HG03354 (cell line): ENCODE measurements around the gene LEO1.
"Not testable (repeated sequence)": the region's sequence is repeated elsewhere in the genome, so short reads cannot be mapped to it uniquely, and the experiment has no call there.

Experiments
- ATAC-seq: cut with Tn5 transposase; IDR thresholded peaks from one replicate; pipeline ENCODE4 v1.9.1; 2021; ENCODE audit warnings: mild to moderate bottlenecking; ENCODE audit not compliant: unreplicated experiment, poor library complexity, severe bottlenecking

LEO1 gene

GRCh38 chr15:52005748-52006701 lies 34.4 kb upstream of the LEO1 start:
- ATAC-seq: peak; percentile 72

GRCh38 chr15:52004806-52005205 lies 33.2 kb upstream of the LEO1 start:
- no peak for ATAC-seq

- no peak for ATAC-seq
Measured at GRCh38 chr15:52003710-52004109, 32.1 kb upstream of the LEO1 start.

- not testable (repeated sequence) for ATAC-seq
Measured at GRCh38 chr15:52003089-52003488, 31.5 kb upstream of the LEO1 start.

DNA sequence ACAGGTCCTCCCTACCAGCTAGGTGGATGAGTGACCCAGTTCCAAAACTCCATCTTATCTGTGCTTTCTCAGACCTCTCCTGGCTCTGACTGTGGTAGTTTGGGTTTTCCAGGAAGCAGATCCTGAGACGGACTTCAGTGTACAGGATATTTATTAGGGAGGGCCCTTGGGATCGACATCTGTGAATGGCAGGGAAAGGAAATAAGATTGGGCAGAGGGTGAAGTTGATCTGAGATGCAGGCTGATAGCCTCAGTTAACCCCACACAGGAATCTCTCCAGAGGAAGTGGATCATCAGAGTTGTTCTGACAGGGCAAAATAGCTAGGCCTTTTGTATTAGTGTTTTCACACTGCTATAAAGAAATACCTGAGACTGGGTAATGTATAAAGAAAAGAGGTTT lies 30.8 kb upstream of the LEO1 start:
- ATAC-seq: no peak

- no peak for ATAC-seq
Measured at GRCh38 chr15:51992953-51993352, 21.4 kb upstream of the LEO1 start.

- ATAC-seq: no peak
Measured at GRCh38 chr15:51991141-51991540, 19.6 kb upstream of the LEO1 start.

GRCh38 chr15:51982770-51983103 lies 11.2 kb upstream of the LEO1 start:
- no peak for ATAC-seq

GRCh38 chr15:51982013-51982769 lies 10.6 kb upstream of the LEO1 start:
- peak; percentile 90 for ATAC-seq

DNA sequence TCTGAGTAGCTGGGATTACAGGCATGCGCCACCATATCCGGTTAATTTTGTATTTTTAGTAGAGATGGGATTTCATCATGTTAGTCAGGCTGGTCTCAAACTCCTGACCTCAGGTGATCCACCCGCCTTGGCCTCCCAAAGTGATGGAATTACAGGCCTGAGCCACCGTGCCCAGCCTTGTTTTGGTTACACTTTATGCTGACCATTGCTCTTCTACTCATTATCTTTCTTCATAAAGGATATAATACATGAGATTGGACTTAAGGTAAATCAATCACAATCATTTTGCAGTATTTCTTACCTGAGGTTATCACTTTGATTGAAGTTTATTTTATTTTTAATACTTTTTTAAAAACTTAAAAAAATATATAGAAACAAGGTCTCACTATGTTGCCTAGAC lies 2.2 kb upstream of the LEO1 start:
- no peak for ATAC-seq

DNA sequence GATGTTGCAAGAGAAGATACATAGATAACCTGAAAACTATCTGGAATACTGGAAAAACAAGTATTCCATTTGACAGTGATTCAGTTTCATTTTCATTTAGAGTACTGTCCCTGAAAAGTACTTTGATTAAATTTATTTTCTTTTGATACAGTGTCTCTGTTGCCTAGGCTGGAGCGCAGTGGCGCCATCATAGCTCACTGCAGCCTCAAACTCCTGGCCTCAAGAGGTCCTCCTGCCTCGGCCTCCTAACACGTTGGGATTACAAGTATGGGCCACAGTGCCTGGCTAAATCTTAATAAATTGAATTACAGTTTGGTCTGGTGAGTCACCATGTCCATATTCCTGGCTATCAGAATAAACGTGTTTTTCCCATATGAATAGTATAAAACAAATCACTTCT lies 1.6 kb upstream of the LEO1 start:
- no peak for ATAC-seq

DNA sequence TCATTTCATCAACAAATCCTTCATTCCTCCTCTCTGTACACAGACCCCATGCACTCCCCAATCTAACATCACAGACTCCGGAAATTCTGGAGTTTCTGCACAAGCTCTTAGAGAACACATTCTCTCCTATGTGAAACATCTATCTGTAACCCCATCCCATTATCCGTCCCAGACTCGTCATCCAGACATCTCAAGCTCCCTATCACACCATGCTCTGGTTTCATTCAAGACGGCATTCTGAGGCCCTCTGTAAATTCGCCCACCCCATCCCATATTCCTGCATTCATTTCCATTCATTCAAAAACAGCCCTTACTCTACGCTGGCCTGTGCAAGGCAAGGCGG lies 575 bp downstream of the LEO1 start:
- peak; percentile 20 for ATAC-seq

GRCh38 chr15:51970132-51970817 lies 1.3 kb downstream of the LEO1 start:
- peak; percentile 2 for ATAC-seq

DNA sequence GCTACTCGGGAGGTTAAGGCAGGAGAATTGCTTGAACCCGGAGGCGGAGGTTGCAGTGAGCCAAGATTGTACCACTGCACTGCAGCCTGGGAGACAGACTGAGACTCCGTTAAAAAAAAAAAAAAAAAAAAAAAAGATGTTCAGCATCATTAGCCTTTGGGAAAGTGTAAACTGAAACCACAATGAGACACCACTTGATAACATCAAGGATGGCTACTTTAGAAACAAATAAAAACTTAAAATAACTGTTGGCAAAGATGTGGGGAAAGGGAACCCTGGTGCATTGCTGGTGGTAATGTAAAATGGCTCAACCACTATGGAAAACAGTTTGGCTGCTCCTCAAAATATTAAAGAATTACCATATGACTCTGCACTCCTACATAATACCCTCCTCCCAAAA lies 1.9 kb downstream of the LEO1 start:
- ATAC-seq: no peak

- ATAC-seq: no peak
Measured at GRCh38 chr15:51967583-51967982, 4.0 kb downstream of the LEO1 start.

- no peak for ATAC-seq
Measured at GRCh38 chr15:51966192-51966591, 5.4 kb downstream of the LEO1 start.

- ATAC-seq: no peak
Measured at GRCh38 chr15:51965691-51966090, 5.9 kb downstream of the LEO1 start.

- no peak for ATAC-seq
Measured at GRCh38 chr15:51955504-51955903, 16.1 kb downstream of the LEO1 start.

DNA sequence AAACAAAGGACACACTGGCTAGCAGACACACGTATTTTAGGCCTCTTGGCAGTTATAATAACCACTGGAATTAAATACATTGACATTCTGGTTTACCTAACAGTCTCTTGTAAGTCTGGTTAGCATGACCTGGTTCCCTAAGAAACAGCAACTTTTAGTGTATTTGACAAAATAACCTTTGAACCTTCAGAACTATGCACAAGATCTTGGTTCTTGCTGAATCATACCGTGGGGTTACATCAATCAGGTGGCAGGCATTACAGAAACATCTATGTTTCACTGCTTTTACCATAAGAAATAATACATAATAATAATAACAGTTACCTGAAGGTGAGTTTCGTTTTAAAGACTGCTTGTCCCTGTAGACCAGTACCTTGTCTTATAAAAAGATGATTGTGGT lies 18.8 kb downstream of the LEO1 start:
- no peak for ATAC-seq

DNA sequence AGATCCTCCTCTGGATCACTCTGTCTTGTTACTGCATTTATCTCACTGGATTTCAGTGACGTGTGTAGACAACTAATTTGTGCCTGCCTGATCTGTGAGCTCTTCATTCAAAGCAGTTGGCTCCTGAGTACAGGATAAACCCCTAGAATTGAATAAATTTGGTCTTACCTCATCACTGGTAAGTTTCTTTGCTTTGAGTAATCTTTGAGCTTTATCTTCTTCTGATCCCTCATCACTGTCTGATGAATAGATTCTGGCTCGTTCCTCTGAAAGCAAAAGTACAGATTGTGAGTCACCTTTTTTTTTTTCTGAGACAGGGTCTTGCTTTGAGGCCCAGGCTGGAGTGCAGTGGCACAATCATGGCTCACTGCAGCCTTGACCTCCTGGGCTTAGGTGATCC lies 24.5 kb downstream of the LEO1 start:
- no peak for ATAC-seq

DNA sequence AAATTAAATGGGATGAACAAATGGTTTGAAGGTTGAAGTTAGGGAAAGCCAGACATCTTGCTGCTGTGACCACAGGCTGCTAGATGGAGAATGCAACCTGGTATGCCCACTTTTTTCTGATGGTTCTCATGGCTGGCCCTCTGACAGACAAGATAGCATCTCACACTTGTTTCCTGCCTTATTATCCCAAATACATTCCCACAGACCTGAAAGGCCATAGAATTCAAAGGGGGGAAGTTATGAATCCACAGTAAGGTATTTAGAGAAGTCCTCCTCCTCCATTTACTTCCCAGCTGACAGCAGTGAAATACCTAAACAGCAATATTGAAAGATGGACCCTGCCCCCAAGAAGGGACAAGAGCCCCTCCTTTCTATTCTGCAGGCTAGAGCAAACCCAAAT lies 32.4 kb downstream of the LEO1 start:
- ATAC-seq: no peak
